GM12878 (cell line): Measurements from ENCODE around the gene ACCS. TPM values are rescaled to one million over a fixed set of nuclear protein-coding genes. Genes with fewer than 3 reads are reported as not detected.

Experiments
- CHD4 ChIP-seq: fragments of 200-600 bp; sonication (generic); IDR thresholded peaks from 2 replicates; pipeline ENCODE4 v1.6.1; 2016; ENCODE audit warnings: mild to moderate bottlenecking
- EED ChIP-seq: sonication (generic); IDR thresholded peaks from 2 replicates; pipeline ENCODE4 v1.6.1; 2016; ENCODE audit warnings: antibody characterized with exemption, low read depth
- EP300 ChIP-seq, 2 experiments: fragments of 150-350 bp in 1 of 2; IDR thresholded peaks; 2 replicates each; pipeline ENCODE4 v1.6.1; 2011 to 2012; ENCODE audit warnings: low read depth in 2 of 2, low read length in 2 of 2, borderline replicate concordance in 1 of 2, improper control_type of control experiment in 1 of 2, inconsistent platforms in 1 of 2; ENCODE audit not compliant: control insufficient read depth in 1 of 2
- ETV6 ChIP-seq, 2 experiments: fragments of 450-650 bp in 1 of 2; IDR thresholded peaks in 1 of 2; conservative IDR thresholded peaks in 1 of 2; 2 replicates each; pipeline ENCODE4 v1.6.1; 2014; ENCODE audit warnings: antibody characterized with exemption in 1 of 2, borderline replicate concordance in 1 of 2, low read depth in 1 of 2, mild to moderate bottlenecking in 1 of 2, moderate library complexity in 1 of 2
- FOXM1 ChIP-seq: IDR thresholded peaks from 2 replicates; pipeline ENCODE4 v1.6.1; 2012; ENCODE audit warnings: low read depth, mild to moderate bottlenecking, inconsistent platforms, low read length, moderate library complexity
- HDAC6 ChIP-seq: fragments of 200-600 bp; sonication (generic); IDR thresholded peaks from one replicate; pipeline ENCODE4 v1.8.0; 2017; ENCODE audit warnings: antibody characterized with exemption; ENCODE audit not compliant: unreplicated experiment
- IKZF1 ChIP-seq: fragments of 450-650 bp; conservative IDR thresholded peaks from 2 replicates; pipeline ENCODE4 v1.6.1; 2017; ENCODE audit warnings: antibody characterized with exemption, mild to moderate bottlenecking
- IKZF2 ChIP-seq, 2 experiments: fragments of 450-650 bp; IDR thresholded peaks; 2 replicates each; pipeline ENCODE4 v1.6.1; 2017; ENCODE audit warnings: mild to moderate bottlenecking in 2 of 2, moderate library complexity in 2 of 2
- KDM1A ChIP-seq: fragments of 200-600 bp; sonication (generic); IDR thresholded peaks from 2 replicates; pipeline ENCODE4 v1.6.1; 2016; ENCODE audit warnings: borderline replicate concordance
- NR2C2 ChIP-seq: IDR thresholded peaks from 2 replicates; pipeline ENCODE4 v1.6.1; 2011; ENCODE audit warnings: borderline replicate concordance, low read depth; ENCODE audit not compliant: control insufficient read depth, insufficient read length
- PAX5 ChIP-seq: IDR thresholded peaks from 2 replicates; pipeline ENCODE4 v1.6.1; 2011; ENCODE audit warnings: low read depth, low read length, borderline replicate concordance
- PML ChIP-seq: IDR thresholded peaks from 2 replicates; pipeline ENCODE4 v1.6.1; 2012; ENCODE audit warnings: low read length, inconsistent platforms
- RAD51 ChIP-seq: fragments of 450-650 bp; IDR thresholded peaks from 2 replicates; pipeline ENCODE4 v1.6.1; 2016; ENCODE audit warnings: moderate library complexity, mild to moderate bottlenecking, inconsistent platforms
- RB1 ChIP-seq: fragments of 450-650 bp; formaldehyde crosslinking; IDR thresholded peaks from 2 replicates; pipeline ENCODE4 v1.6.1; 2017; ENCODE audit warnings: mild to moderate bottlenecking, borderline replicate concordance
- RBBP5 ChIP-seq: fragments of 200-600 bp; sonication (generic); conservative IDR thresholded peaks from 2 replicates; pipeline ENCODE4 v1.6.1; 2016
- SMAD5 ChIP-seq: IDR thresholded peaks from 2 replicates; pipeline ENCODE4 v1.6.1; 2016; ENCODE audit warnings: antibody characterized with exemption, low read depth
- SPI1 ChIP-seq: IDR thresholded peaks from 2 replicates; pipeline ENCODE4 v1.6.1; 2011; ENCODE audit warnings: low read depth, mild to moderate bottlenecking, low read length, moderate library complexity, borderline replicate concordance; ENCODE audit not compliant: insufficient read depth
- SRF ChIP-seq, 2 experiments: IDR thresholded peaks; 2 replicates each; pipeline ENCODE4 v1.6.1; 2011; ENCODE audit warnings: low read depth in 2 of 2, low read length in 2 of 2, mild to moderate bottlenecking in 1 of 2, moderate library complexity in 1 of 2
- WRNIP1 ChIP-seq: IDR thresholded peaks from 2 replicates; pipeline ENCODE4 v1.6.1; 2011; ENCODE audit warnings: low read depth, low read length, improper control_type of control experiment, borderline replicate concordance
- YY1 ChIP-seq: IDR thresholded peaks from 2 replicates; pipeline ENCODE4 v1.6.1; 2011; ENCODE audit warnings: low read depth, mild to moderate bottlenecking, low read length
- polyA plus RNA-seq, 11 experiments: library from polyadenylated mRNA; depleted of rRNA in 4 of 11; unstranded in 6 of 11; stranded (reverse) in 5 of 11; fragments of >200 nt; fragmentation: Nextera tagmentation in 4 of 11; fragmentation: Illumina TruSeq in 1 of 11; extraction: Ambion mirVana in 4 of 11; extraction: Trizol in 1 of 11; gene quantifications; 1 replicate in 1 of 11; 2 replicates in 10 of 11; pipeline versions ENCODE4 v1.2.1 to v1.2.3, GENCODE V29; 2011 to 2016; ENCODE audit warnings: inconsistent platforms in 2 of 11, missing spikeins in 2 of 11, low read depth in 1 of 11
- total RNA-seq, 4 experiments: library from RNA; depleted of rRNA in 3 of 4; stranded (reverse); fragments of >200 nt in 3 of 4; fragmentation: Illumina TruSeq in 1 of 4; extraction: Trizol in 1 of 4; gene quantifications; 2 replicates each; pipeline versions ENCODE4 v1.2.1 to v1.2.3, GENCODE V29; 2013 to 2021
- TF ChIP-seq, protein P1 (sequence below): IDR thresholded peaks from 2 replicates; pipeline ENCODE4 v1.6.1; 2011; ENCODE audit warnings: low read depth, low read length, improper control_type of control experiment, borderline replicate concordance
- TF ChIP-seq, protein P2 (sequence below), 3 experiments: IDR thresholded peaks in 2 of 3; conservative IDR thresholded peaks in 1 of 3; 2 replicates each; pipeline ENCODE4 v1.5.1; 2011; ENCODE audit warnings: low read depth in 3 of 3, low read length in 3 of 3, mild to moderate bottlenecking in 3 of 3, control low read depth in 2 of 3, moderate library complexity in 2 of 3, inconsistent platforms in 1 of 3, mixed read lengths in 1 of 3; ENCODE audit not compliant: control insufficient read depth in 2 of 3, insufficient read depth in 1 of 3; ENCODE audit errors: extremely low read depth in 1 of 3
- TF ChIP-seq, protein P3 (sequence below): fragments of 450-650 bp; IDR thresholded peaks from 2 replicates; pipeline ENCODE4 v1.6.1; 2017; ENCODE audit warnings: mild to moderate bottlenecking, moderate library complexity

The ACCS gene
- total and polyA plus RNA-seq, 10 of the 15 experiments (the other 5 are each of a cell fraction or from before 2014, with no cell fraction given): 4.8 to 35.9 (median 17.0) TPM

DNA sequence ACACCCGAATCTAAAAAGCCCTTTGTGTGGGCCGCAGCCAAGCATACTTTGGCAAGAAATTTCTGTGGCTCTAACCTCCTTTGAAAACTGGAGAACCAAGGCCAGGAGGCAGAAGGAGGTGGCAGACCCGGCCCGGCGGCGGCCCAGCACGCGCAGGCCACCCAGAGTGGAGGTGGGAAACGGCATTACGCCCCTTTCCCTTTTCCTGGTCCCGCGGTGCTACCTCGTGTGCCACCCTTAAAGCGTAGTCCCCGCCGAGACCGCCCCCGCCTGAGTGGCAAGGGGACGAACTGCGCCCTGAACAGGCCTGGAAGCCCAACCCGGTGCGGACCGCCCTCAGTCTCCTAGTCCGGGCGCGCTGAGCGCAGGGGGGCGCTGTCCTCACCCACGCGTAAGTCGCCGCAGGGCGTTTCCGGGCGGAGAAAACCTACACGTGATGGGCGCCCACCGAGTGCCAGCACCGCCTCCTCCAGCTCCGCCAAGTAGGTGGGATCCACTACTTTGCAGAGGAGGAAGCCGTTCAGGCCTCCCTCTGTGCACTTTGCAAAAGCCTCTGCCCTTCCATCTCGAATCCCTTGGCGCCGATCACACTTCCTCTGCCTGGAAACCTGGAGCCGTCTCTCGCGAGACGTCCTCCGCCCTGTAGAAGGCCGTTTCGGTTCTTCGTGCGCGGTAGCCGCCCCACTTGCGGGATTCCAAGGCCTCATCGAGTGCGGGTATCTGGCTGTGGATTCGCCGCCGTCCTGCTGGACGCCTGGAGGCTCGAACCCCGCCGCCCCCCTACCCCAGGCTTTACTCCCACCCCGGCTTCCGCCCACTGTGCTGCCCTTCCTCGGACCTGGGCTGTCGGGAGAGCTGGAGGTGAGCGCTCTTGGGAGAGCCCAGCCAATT, at the start of gene ACCS (continued):
- no peak for TF ChIP-seq EP300 (IDR thresholded peaks at IDR 0.05; ENCODE audit: borderline replicate concordance in 1 of 2, control insufficient read depth in 1 of 2, low read depth in 2 of 2, low read length in 2 of 2)
- no peak for TF ChIP-seq KDM1A
- peak; percentile 23; the same call in 1 of the 2 replicates for TF ChIP-seq EED
- no peak for TF ChIP-seq HDAC6
- no peak for TF ChIP-seq NR2C2
- TF ChIP-seq, protein P1, sequence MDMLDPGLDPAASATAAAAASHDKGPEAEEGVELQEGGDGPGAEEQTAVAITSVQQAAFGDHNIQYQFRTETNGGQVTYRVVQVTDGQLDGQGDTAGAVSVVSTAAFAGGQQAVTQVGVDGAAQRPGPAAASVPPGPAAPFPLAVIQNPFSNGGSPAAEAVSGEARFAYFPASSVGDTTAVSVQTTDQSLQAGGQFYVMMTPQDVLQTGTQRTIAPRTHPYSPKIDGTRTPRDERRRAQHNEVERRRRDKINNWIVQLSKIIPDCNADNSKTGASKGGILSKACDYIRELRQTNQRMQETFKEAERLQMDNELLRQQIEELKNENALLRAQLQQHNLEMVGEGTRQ: peak; percentile 67
- TF ChIP-seq ETV6 (conservative IDR thresholded peaks at IDR 0.05 in 1 of 2, IDR thresholded peaks at IDR 0.05 in 1 of 2; ENCODE audit: borderline replicate concordance in 1 of 2, low read depth in 1 of 2): 0 out of 4 replicates have a peak, but pooled peaks of 1 of the 2 experiments have one; percentile 20
- peak; percentile 74 to 80 for TF ChIP-seq IKZF2 (IDR thresholded peaks at IDR 0.05)
- TF ChIP-seq RBBP5: no peak
- 0 out of 2 replicates have a peak, but pooled peaks have one; percentile 54 for TF ChIP-seq SMAD5
- TF ChIP-seq RAD51: peak; percentile 87
- TF ChIP-seq PAX5: no peak
- TF ChIP-seq, protein P2, sequence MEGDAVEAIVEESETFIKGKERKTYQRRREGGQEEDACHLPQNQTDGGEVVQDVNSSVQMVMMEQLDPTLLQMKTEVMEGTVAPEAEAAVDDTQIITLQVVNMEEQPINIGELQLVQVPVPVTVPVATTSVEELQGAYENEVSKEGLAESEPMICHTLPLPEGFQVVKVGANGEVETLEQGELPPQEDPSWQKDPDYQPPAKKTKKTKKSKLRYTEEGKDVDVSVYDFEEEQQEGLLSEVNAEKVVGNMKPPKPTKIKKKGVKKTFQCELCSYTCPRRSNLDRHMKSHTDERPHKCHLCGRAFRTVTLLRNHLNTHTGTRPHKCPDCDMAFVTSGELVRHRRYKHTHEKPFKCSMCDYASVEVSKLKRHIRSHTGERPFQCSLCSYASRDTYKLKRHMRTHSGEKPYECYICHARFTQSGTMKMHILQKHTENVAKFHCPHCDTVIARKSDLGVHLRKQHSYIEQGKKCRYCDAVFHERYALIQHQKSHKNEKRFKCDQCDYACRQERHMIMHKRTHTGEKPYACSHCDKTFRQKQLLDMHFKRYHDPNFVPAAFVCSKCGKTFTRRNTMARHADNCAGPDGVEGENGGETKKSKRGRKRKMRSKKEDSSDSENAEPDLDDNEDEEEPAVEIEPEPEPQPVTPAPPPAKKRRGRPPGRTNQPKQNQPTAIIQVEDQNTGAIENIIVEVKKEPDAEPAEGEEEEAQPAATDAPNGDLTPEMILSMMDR (IDR thresholded peaks at IDR 0.05 in 2 of 3, conservative IDR thresholded peaks at IDR 0.05 in 1 of 3; ENCODE audit: control insufficient read depth in 2 of 3, extremely low read depth in 1 of 3, insufficient read depth in 1 of 3, low read depth in 3 of 3, low read length in 3 of 3): peak; percentile 85 to 86 (median 86)
- peak; percentile 90 for TF ChIP-seq IKZF1
- peak; percentile 58 for TF ChIP-seq YY1
- no peak for TF ChIP-seq CHD4
- TF ChIP-seq RB1: 0 out of 2 replicates have a peak, but pooled peaks have one; percentile 36
- peak; percentile 84 for TF ChIP-seq SPI1
- no peak for TF ChIP-seq SRF (IDR thresholded peaks at IDR 0.05; ENCODE audit: low read depth in 2 of 2, low read length in 2 of 2)
- TF ChIP-seq, protein P3, sequence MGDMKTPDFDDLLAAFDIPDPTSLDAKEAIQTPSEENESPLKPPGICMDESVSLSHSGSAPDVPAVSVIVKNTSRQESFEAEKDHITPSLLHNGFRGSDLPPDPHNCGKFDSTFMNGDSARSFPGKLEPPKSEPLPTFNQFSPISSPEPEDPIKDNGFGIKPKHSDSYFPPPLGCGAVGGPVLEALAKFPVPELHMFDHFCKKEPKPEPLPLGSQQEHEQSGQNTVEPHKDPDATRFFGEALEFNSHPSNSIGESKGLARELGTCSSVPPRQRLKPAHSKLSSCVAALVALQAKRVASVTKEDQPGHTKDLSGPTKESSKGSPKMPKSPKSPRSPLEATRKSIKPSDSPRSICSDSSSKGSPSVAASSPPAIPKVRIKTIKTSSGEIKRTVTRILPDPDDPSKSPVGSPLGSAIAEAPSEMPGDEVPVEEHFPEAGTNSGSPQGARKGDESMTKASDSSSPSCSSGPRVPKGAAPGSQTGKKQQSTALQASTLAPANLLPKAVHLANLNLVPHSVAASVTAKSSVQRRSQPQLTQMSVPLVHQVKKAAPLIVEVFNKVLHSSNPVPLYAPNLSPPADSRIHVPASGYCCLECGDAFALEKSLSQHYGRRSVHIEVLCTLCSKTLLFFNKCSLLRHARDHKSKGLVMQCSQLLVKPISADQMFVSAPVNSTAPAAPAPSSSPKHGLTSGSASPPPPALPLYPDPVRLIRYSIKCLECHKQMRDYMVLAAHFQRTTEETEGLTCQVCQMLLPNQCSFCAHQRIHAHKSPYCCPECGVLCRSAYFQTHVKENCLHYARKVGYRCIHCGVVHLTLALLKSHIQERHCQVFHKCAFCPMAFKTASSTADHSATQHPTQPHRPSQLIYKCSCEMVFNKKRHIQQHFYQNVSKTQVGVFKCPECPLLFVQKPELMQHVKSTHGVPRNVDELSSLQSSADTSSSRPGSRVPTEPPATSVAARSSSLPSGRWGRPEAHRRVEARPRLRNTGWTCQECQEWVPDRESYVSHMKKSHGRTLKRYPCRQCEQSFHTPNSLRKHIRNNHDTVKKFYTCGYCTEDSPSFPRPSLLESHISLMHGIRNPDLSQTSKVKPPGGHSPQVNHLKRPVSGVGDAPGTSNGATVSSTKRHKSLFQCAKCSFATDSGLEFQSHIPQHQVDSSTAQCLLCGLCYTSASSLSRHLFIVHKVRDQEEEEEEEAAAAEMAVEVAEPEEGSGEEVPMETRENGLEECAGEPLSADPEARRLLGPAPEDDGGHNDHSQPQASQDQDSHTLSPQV: 0 out of 2 replicates have a peak, but pooled peaks have one; percentile 57
- TF ChIP-seq PML: peak; percentile 86
- TF ChIP-seq FOXM1: no peak
- TF ChIP-seq WRNIP1: no peak
